CD4-positive, CD25-positive, alpha-beta regulatory T cell (primary cell): ENCODE measurements around the gene ZNF280A. TPM values are rescaled to one million over a fixed set of nuclear protein-coding genes. Genes with fewer than 3 reads are reported as not detected.
"Not testable (repeated sequence)": the region's sequence is repeated elsewhere in the genome, so short reads cannot be mapped to it uniquely, and the experiment has no call there.

Source experiments
- ATAC-seq, 2 donors: fragments of 150-1000 bp; cut with Tn5 transposase; one replicate each; pipeline ENCODE4 v1.10.0; 2021; ENCODE audit warnings: low read depth in 2 of 2, moderate number of reproducible peaks in 2 of 2, moderate library complexity in 1 of 2
- DNase-seq, 3 donors: peaks; one replicate each; pipeline versions ENCODE4 v3.0.0 to v3.0.0-alpha.2; 2012 to 2022; ENCODE audit warnings: mixed read lengths in 1 of 3
- H3K27ac ChIP-seq: one replicate; pipeline ENCODE4 v1.7.0; 2013; ENCODE audit warnings: mild to moderate bottlenecking, low read length; ENCODE audit not compliant: insufficient read depth, poor library complexity, severe bottlenecking
- H3K27me3 ChIP-seq: one replicate; pipeline ENCODE4 v1.7.0; 2013; ENCODE audit warnings: low read length; ENCODE audit not compliant: control insufficient read depth, insufficient read depth
- H3K36me3 ChIP-seq: one replicate; pipeline ENCODE4 v1.7.0; 2013; ENCODE audit warnings: mild to moderate bottlenecking, low read length, moderate library complexity; ENCODE audit not compliant: control insufficient read depth, insufficient read depth
- H3K4me1 ChIP-seq: 2 replicates; pipeline ENCODE4 v1.7.0; 2013; ENCODE audit warnings: mild to moderate bottlenecking, low read length; ENCODE audit not compliant: insufficient read depth, control insufficient read depth, poor library complexity, severe bottlenecking
- H3K4me3 ChIP-seq: one replicate; pipeline ENCODE4 v1.7.0; 2013; ENCODE audit warnings: low read depth, mild to moderate bottlenecking, low read length, moderate library complexity
- H3K9me3 ChIP-seq, 2 experiments: 1 replicate in 1 of 2; 2 replicates in 1 of 2; pipeline ENCODE4 v1.7.0; 2013; ENCODE audit warnings: low read length in 2 of 2, mild to moderate bottlenecking in 1 of 2, moderate library complexity in 1 of 2; ENCODE audit not compliant: control insufficient read depth in 2 of 2
- H3K27ac Mint-ChIP-seq, 3 donors: one replicate each; pipeline ENCODE4 v1.8.0; 2020 to 2022; ENCODE audit warnings: mild to moderate bottlenecking in 3 of 3, mixed read lengths in 3 of 3, moderate library complexity in 2 of 3
- H3K27me3 Mint-ChIP-seq: one replicate; pipeline ENCODE4 v1.8.0; 2022; ENCODE audit warnings: mild to moderate bottlenecking, mixed read lengths
- H3K36me3 Mint-ChIP-seq: one replicate; pipeline ENCODE4 v1.8.0; 2020; ENCODE audit warnings: mixed read lengths
- H3K4me1 Mint-ChIP-seq, 4 donors: one replicate each; pipeline ENCODE4 v1.8.0; 2020 to 2022; ENCODE audit warnings: mixed read lengths in 4 of 4, mild to moderate bottlenecking in 1 of 4
- H3K4me3 Mint-ChIP-seq, 4 donors: one replicate each; pipeline ENCODE4 v1.8.0; 2020 to 2022; ENCODE audit warnings: mild to moderate bottlenecking in 4 of 4, mixed read lengths in 4 of 4, moderate library complexity in 3 of 4
- H3K9me3 Mint-ChIP-seq, 7 donors: one replicate each; pipeline ENCODE4 v1.8.0; 2020 to 2022; ENCODE audit warnings: mixed read lengths in 7 of 7, mild to moderate bottlenecking in 3 of 7, moderate library complexity in 2 of 7
- polyA plus RNA-seq, 4 donors: library from polyadenylated mRNA; unstranded; fragments of 300-500 nt; fragmentation: Illumina TruSeq; gene quantifications; one replicate each; pipeline ENCODE4 v1.2.3, GENCODE V29; 2021
- total RNA-seq: library from RNA; stranded (reverse); gene quantifications from one replicate; pipeline ENCODE4 v1.2.3, GENCODE V29; 2022

ZNF280A gene
- total and polyA plus RNA-seq, 5 donors from 2014 or later = not detected

DNA sequence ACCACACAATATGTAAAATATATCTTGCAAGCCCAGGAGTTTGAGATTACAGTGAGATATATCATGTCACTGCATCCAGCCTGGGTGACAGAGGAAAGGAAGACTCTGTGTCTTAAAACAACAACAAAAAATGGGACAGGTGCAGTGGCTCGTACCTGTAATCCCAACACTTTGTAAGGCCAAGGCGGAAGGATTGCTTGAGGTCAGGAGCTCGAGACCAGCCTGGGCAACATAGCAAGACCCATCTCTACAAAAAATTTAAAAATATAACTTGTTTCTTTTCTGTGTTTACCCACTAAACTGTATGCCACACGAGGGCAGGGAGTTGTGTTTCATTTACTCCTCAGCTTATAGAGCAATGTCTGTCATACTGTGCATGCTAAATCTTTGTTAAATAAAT lies 3.1 kb downstream of the ZNF280A start:
- H3K4me3 Mint-ChIP-seq = no peak overlapping the region
- no peak overlapping the region for H3K27ac Mint-ChIP-seq
- Histone ChIP-seq H3K36me3 (no peaks in the 10 kb centered on the region), H3K4me1 (no peaks in the 10 kb centered on the region), H3K27ac (no peak overlapping the region), H3K4me3 (no peak overlapping the region), H3K27me3 (no peaks in the 10 kb centered on the region), H3K9me3 (no peaks in the 10 kb centered on the region)
- H3K9me3 Mint-ChIP-seq = peaks cover 0 to 4% (median 0%) of the 10 kb centered on the region in 7 donors
- no peaks in the 10 kb centered on the region for H3K36me3 Mint-ChIP-seq
- H3K27me3 Mint-ChIP-seq = peaks cover 46% of the 10 kb centered on the region
- H3K4me1 Mint-ChIP-seq = peaks cover 0 to 4% (median 0%) of the 10 kb centered on the region in 4 donors
- DNase-seq (no peak), ATAC-seq (no peak)

DNA sequence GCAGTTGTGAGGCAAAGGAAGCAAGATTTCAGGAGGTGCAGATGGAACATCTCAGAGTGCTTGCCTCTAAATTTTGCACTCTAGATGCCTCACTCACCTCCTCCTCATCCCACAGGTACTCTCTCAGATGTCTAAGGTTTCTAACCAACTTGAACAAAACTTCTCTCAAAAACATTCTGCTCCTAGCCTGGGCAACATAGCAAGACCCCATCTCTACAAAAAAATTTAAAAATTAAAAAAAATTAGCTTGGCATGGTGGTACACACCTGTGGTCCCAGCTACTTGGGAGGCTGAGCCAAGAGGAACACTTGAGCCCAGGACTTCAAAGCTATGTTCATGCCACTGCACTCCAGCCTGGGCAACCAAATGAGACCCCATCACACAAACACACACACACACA lies 4.2 kb downstream of the ZNF280A start:
- Histone ChIP-seq H3K9me3 (no peaks in the 10 kb centered on the region), H3K4me1 (no peaks in the 10 kb centered on the region), H3K4me3 (no peak overlapping the region), H3K27me3 (no peaks in the 10 kb centered on the region), H3K36me3 (no peaks in the 10 kb centered on the region), H3K27ac (no peak overlapping the region)
- DNase-seq (no peak), ATAC-seq (no peak)
- Mint-ChIP-seq H3K27me3 (peaks cover 41% of the 10 kb centered on the region), H3K9me3 (peaks cover 0 to 9% (median 0%) of the 10 kb centered on the region in 7 donors), H3K4me1 (peaks cover 0 to 2% (median 0%) of the 10 kb centered on the region in 4 donors), H3K4me3 (no peak overlapping the region), H3K36me3 (no peaks in the 10 kb centered on the region), H3K27ac (no peak overlapping the region)

DNA sequence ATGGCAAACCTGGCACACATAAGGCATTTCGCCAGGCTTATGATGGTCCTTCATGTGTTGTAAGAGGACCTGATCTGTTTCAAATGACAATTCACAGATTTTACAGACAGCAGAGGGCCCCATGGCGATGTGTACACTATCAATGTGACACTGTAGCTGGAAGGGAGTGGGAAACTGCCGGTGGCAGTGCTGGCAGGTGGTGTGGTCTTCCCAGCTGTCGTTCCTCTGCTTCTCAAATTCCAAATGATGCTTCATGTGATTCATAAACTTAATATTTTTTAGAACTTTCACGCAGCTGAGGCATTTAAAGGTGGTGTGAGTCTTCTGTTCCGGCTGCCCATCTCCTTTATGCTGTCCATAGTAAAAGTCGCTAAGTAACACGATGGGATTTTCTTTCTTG lies 5.6 kb downstream of the ZNF280A start:
- not testable (repeated sequence) for ATAC-seq, H3K4me3 ChIP-seq, DNase-seq, H3K4me1 ChIP-seq, H3K27ac Mint-ChIP-seq, H3K27ac ChIP-seq, H3K4me3 Mint-ChIP-seq, H3K4me1 Mint-ChIP-seq, H3K36me3 ChIP-seq, H3K36me3 Mint-ChIP-seq, H3K27me3 ChIP-seq, H3K9me3 ChIP-seq
- H3K27me3 Mint-ChIP-seq = peaks cover 37% of the 10 kb centered on the region
- peaks cover 0 to 13% (median 3%) of the 10 kb centered on the region in 7 donors for H3K9me3 Mint-ChIP-seq

DNA sequence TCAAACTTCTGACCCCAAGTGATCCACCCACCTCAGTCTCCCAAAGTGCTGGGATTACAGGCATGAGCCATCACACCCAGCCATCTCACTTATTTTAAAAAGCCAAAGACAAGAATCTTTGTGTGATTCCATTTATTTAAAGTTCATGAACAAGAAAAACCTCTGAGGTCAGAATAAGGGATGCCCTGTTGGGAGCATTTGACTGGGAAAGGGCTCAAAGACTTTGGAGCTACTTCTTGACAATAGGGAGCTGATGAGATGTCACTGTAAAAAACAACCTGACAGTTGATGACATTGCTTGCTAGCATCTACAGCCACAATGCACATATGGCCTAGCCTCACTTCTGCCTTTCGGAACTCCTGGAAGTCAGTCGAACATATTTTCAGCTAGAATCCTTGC lies 6.5 kb downstream of the ZNF280A start:
- peaks cover 0 to 15% (median 3%) of the 10 kb centered on the region in 7 donors for H3K9me3 Mint-ChIP-seq
- H3K36me3 Mint-ChIP-seq = no peaks in the 10 kb centered on the region
- Histone ChIP-seq H3K36me3 (no peaks in the 10 kb centered on the region), H3K27me3 (no peaks in the 10 kb centered on the region), H3K27ac (no peak overlapping the region), H3K4me3 (no peak overlapping the region), H3K4me1 (no peaks in the 10 kb centered on the region), H3K9me3 (peaks cover 0 to 3% of the 10 kb centered on the region in 2 experiments)
- ATAC-seq (no peak), DNase-seq (no peak)
- peaks cover 0 to 4% (median 0%) of the 10 kb centered on the region in 4 donors for H3K4me1 Mint-ChIP-seq
- H3K4me3 Mint-ChIP-seq = no peak overlapping the region
- H3K27ac Mint-ChIP-seq = no peak overlapping the region
- peaks cover 37% of the 10 kb centered on the region for H3K27me3 Mint-ChIP-seq

DNA sequence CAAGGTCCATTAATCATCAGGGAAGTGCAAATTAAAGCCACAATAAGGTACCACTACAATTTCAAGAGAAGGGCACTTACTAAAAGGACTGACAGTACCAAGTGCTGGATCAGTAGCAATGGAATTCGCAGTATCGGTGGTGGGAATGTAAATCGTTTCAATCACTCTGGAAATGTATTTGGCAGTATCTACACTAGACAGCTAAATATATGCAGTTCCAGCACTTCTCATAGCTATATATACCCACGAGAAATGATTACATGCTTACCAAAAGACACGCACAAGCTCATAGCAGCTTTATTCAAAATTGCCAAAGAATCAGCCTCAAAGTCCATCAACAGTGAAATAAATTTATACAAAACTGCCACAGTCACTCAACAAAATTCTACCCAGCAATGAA lies 7.1 kb downstream of the ZNF280A start:
- Histone ChIP-seq H3K4me3 (no peak overlapping the region), H3K27ac (no peak overlapping the region), H3K9me3 (peaks cover 0 to 3% of the 10 kb centered on the region in 2 experiments), H3K27me3 (no peaks in the 10 kb centered on the region), H3K36me3 (no peaks in the 10 kb centered on the region), H3K4me1 (peaks cover 3% of the 10 kb centered on the region)
- peaks cover 37% of the 10 kb centered on the region for H3K27me3 Mint-ChIP-seq
- no peak for DNase-seq
- no peaks in the 10 kb centered on the region for H3K36me3 Mint-ChIP-seq
- H3K4me3 Mint-ChIP-seq = no peak overlapping the region
- no peak for ATAC-seq
- H3K4me1 Mint-ChIP-seq = peaks cover under 1 to 6% (median 2%) of the 10 kb centered on the region in 4 donors
- H3K9me3 Mint-ChIP-seq = peaks cover 0 to 15% (median 3%) of the 10 kb centered on the region in 7 donors
- no peak overlapping the region for H3K27ac Mint-ChIP-seq

DNA sequence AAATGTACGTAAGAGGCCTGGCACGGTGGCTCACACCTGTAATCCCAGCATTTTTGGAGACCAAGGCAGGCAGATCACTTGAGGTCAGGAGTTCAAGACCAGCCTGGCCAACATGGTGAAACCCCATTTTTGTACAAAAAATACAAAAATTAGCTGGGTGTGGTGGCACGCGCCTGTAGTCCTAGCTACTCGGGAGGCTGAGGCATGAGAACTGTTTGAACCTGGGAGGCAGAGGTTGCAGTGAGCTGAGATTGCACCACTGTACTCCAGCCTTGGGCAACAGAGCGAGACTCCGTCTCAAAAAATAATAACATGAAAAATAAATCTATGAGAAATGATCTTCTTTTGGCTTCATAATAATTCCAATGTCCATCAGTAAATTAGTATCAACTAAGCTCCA lies 9.2 kb downstream of the ZNF280A start:
- H3K9me3 ChIP-seq, ATAC-seq, H3K4me1 ChIP-seq, H3K4me3 Mint-ChIP-seq, H3K27ac Mint-ChIP-seq, H3K36me3 ChIP-seq, H3K4me3 ChIP-seq, DNase-seq, H3K27ac ChIP-seq, H3K36me3 Mint-ChIP-seq, H3K27me3 ChIP-seq: not testable (repeated sequence)
- H3K9me3 Mint-ChIP-seq = peaks cover 0 to 15% (median 3%) of the 10 kb centered on the region in 7 donors
- H3K4me1 Mint-ChIP-seq = peaks cover 9 to 15% (median 10%) of the 10 kb centered on the region in 4 donors
- H3K27me3 Mint-ChIP-seq = peaks cover 25% of the 10 kb centered on the region

DNA sequence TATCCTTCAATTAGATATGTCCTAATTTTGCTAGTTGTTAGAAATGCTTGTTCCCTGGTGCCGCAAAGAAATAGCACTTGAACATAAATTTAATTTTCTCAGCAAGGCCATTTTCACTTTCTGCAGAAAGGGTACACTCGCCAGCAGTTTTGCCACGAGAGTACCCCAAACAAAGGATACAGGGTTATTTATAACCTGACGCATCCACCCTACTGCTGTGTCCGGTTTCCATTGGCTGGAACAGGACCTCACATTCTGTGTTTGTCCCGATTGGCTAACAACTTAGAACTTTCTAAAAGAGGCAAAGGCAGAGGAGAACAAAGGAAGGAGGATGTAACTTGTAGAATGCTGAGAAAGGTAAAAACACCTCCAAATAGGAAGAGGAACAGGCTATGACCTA lies 10.2 kb downstream of the ZNF280A start:
- H3K4me1 Mint-ChIP-seq = peaks cover 11 to 17% (median 12%) of the 10 kb centered on the region in 4 donors
- H3K4me3 Mint-ChIP-seq = peak overlapping the region in 2 of 4 donors; percentile 7 to 50

More for the DNA sequence above, 10.2 kb downstream of the ZNF280A start:
- H3K36me3 ChIP-seq, DNase-seq, H3K27me3 ChIP-seq, H3K27ac ChIP-seq, H3K9me3 ChIP-seq, H3K4me3 ChIP-seq, H3K27ac Mint-ChIP-seq, H3K4me1 ChIP-seq, ATAC-seq: not testable (repeated sequence)
- Mint-ChIP-seq H3K27me3 (peaks cover 17% of the 10 kb centered on the region), H3K36me3 (peaks cover 10% of the 10 kb centered on the region), H3K9me3 (peaks cover 0 to 15% (median 3%) of the 10 kb centered on the region in 7 donors)
